GM12878 (cell line): ENCODE results near the gene WNT9B. TPM values are rescaled to one million over a fixed set of nuclear protein-coding genes. Genes with fewer than 3 reads are reported as not detected.
"Not testable (repeated sequence)": the region's sequence is repeated elsewhere in the genome, so short reads cannot be mapped to it uniquely, and the experiment has no call there.

Experiments
- ATAC-seq: fragments of 200-7000 bp; cut with Tn5 transposase; 3 replicates; pipeline ENCODE4 v1.9.1; 2020; ENCODE audit warnings: mild to moderate bottlenecking, moderate library complexity
- BruUV-seq: library from RNA; stranded (reverse); fragments of 400-500 nt; replicated peaks from 2 replicates; lab custom pipeline; 2021; lab: Mats Ljungman, UMichigan
- CTCF ChIA-PET: fragments of 300-600 bp; sonication (Branson Sonifier 250); formaldehyde crosslinking; extraction: SDS; loops from one replicate; lab custom pipeline; 2021; ENCODE audit warnings: inconsistent platforms; lab: Yijun Ruan, JAX
- POLR2A ChIA-PET: fragments of 350-600 bp; formaldehyde crosslinking; extraction: SDS; loops from one replicate; lab custom pipeline; 2021; ENCODE audit warnings: inconsistent platforms; lab: Charles Lee
- RAD21 ChIA-PET: fragments of 300-600 bp; sonication (Branson Sonifier 250); formaldehyde crosslinking; loops from one replicate; lab custom pipeline; 2023; ENCODE audit warnings: antibody characterized with exemption; ENCODE audit not compliant: unreplicated experiment; lab: Charles Lee
- SMC1A ChIA-PET: fragments of 300-600 bp; sonication (Branson Sonifier 250); formaldehyde crosslinking; loops from one replicate; lab custom pipeline; 2023; ENCODE audit not compliant: unreplicated experiment, uncharacterized antibody; lab: Charles Lee
- DNase-seq: peaks from one replicate; pipeline ENCODE4 v3.0.0-alpha.2; 2011; ENCODE audit warnings: low read depth, low spot score
- FAIRE-seq: peaks from 3 replicates; lab custom pipeline; 2011; peaks lifted over from hg19 to GRCh38; lab: Jason Lieb, UNC
- H2AFZ ChIP-seq: 2 replicates; pipeline ENCODE4 v1.6.0; 2011; ENCODE audit warnings: low read depth, low read length, control low read depth; ENCODE audit not compliant: control insufficient read depth
- H3K27ac ChIP-seq: 2 replicates; pipeline ENCODE4 v1.5.1; 2011; ENCODE audit warnings: control low read depth; ENCODE audit not compliant: control insufficient read depth, insufficient read depth
- H3K27me3 ChIP-seq, 2 experiments: replicated peaks in 1 of 2; 2 replicates each; pipeline versions ENCODE4 v1.6.0 to v1.6.1; 2011; ENCODE audit warnings: low read length in 1 of 2; ENCODE audit not compliant: control insufficient read depth in 2 of 2, insufficient read depth in 2 of 2
- H3K36me3 ChIP-seq, 2 experiments: 2 replicates each; pipeline ENCODE4 v1.5.1; 2011; ENCODE audit warnings: low read length in 1 of 2; ENCODE audit not compliant: control insufficient read depth in 2 of 2, insufficient read depth in 2 of 2
- H3K4me1 ChIP-seq: 2 replicates; pipeline ENCODE4 v1.6.1; 2011; ENCODE audit warnings: mild to moderate bottlenecking, low read length, moderate library complexity, mixed read lengths; ENCODE audit not compliant: control insufficient read depth, insufficient read depth
- H3K4me2 ChIP-seq: 2 replicates; pipeline ENCODE4 v1.6.0; 2011; ENCODE audit warnings: control low read depth; ENCODE audit not compliant: control insufficient read depth, insufficient read depth
- H3K4me3 ChIP-seq: fragments of 200-600 bp; sonication (generic); 2 replicates; pipeline ENCODE4 v1.5.1; 2016
- H3K79me2 ChIP-seq: 2 replicates; pipeline ENCODE4 v1.6.0; 2011; ENCODE audit warnings: low read length; ENCODE audit not compliant: control insufficient read depth, insufficient read depth
- H3K9ac ChIP-seq: 2 replicates; pipeline ENCODE4 v1.8.0; 2011; ENCODE audit warnings: low read length, control low read depth, mixed read lengths; ENCODE audit not compliant: control insufficient read depth, insufficient read depth
- H3K9me3 ChIP-seq: replicated peaks from 3 replicates; pipeline ENCODE4 v1.5.1; 2011; ENCODE audit warnings: mild to moderate bottlenecking, low read length; ENCODE audit not compliant: control insufficient read depth, insufficient read depth
- H4K20me1 ChIP-seq: 2 replicates; pipeline ENCODE4 v1.6.0; 2011; ENCODE audit not compliant: control insufficient read depth, insufficient read depth
- ATF7 ChIP-seq: fragments of 450-650 bp; IDR thresholded peaks from 2 replicates; pipeline ENCODE4 v1.6.1; 2016; ENCODE audit warnings: low read depth, mild to moderate bottlenecking
- BACH1 ChIP-seq: fragments of 450-650 bp; IDR thresholded peaks from 2 replicates; pipeline ENCODE4 v1.6.1; 2017; ENCODE audit warnings: mild to moderate bottlenecking, borderline replicate concordance
- BCL11A ChIP-seq: IDR thresholded peaks from 2 replicates; pipeline ENCODE4 v1.6.1; 2011; ENCODE audit warnings: low read depth, low read length
- CTCF ChIP-seq, 3 experiments: IDR thresholded peaks in 2 of 3; conservative IDR thresholded peaks in 1 of 3; 2 replicates each; pipeline ENCODE4 v1.5.1; 2011; ENCODE audit warnings: low read depth in 3 of 3, low read length in 3 of 3, mild to moderate bottlenecking in 3 of 3, control low read depth in 2 of 3, moderate library complexity in 2 of 3, inconsistent platforms in 1 of 3, mixed read lengths in 1 of 3; ENCODE audit not compliant: control insufficient read depth in 2 of 3, insufficient read depth in 1 of 3; ENCODE audit errors: extremely low read depth in 1 of 3
- POLR2AphosphoS2 ChIP-seq: IDR thresholded peaks from 2 replicates; pipeline ENCODE4 v1.6.1; 2011; ENCODE audit warnings: low read depth, mild to moderate bottlenecking, low read length, improper control_type of control experiment, moderate library complexity
- SIN3A ChIP-seq: IDR thresholded peaks from 2 replicates; pipeline ENCODE4 v1.6.1; 2012; ENCODE audit warnings: low read depth, low read length, improper control_type of control experiment
- SMC3 ChIP-seq: IDR thresholded peaks from 2 replicates; pipeline ENCODE4 v1.6.1; 2011; ENCODE audit warnings: low read length, improper control_type of control experiment, borderline replicate concordance
- SP1 ChIP-seq: IDR thresholded peaks from one replicate; pipeline ENCODE4 v1.6.1; 2011; ENCODE audit warnings: low read depth, low read length
- WGBS: methylation state at CpG from one replicate; pipeline ENCODE4 v1.1.6; 2016; ENCODE audit warnings: low lambda C conversion rate; ENCODE audit not compliant: insufficient replicate concordance, insufficient coverage; ENCODE audit errors: missing lambda C conversion rate; 5-methylcytosine and 5-hydroxymethylcytosine counted together
- in situ Hi-C: fragments of 300-500 bp; cut with MboI; formaldehyde crosslinking; loops from 9 replicates; pipeline ENCODE4 v1.14.3; 2018; ENCODE audit warnings: mixed read lengths
- intact Hi-C: fragments of 100-400 bp; cut with micrococcal nuclease; formaldehyde crosslinking; loops from one replicate; pipeline ENCODE4 v1.14.2; 2022; ENCODE audit not compliant: unreplicated experiment
- polyA plus RNA-seq, 11 experiments: library from polyadenylated mRNA; depleted of rRNA in 4 of 11; unstranded in 6 of 11; stranded (reverse) in 5 of 11; fragments of >200 nt; fragmentation: Nextera tagmentation in 4 of 11; fragmentation: Illumina TruSeq in 1 of 11; extraction: Ambion mirVana in 4 of 11; extraction: Trizol in 1 of 11; gene quantifications; 1 replicate in 1 of 11; 2 replicates in 10 of 11; pipeline versions ENCODE4 v1.2.1 to v1.2.3, GENCODE V29; 2011 to 2016; ENCODE audit warnings: inconsistent platforms in 2 of 11, missing spikeins in 2 of 11, low read depth in 1 of 11
- total RNA-seq, 4 experiments: library from RNA; depleted of rRNA in 3 of 4; stranded (reverse); fragments of >200 nt in 3 of 4; fragmentation: Illumina TruSeq in 1 of 4; extraction: Trizol in 1 of 4; gene quantifications; 2 replicates each; pipeline versions ENCODE4 v1.2.1 to v1.2.3, GENCODE V29; 2013 to 2021
- TF ChIP-seq, protein P1 (sequence below): fragments of 150-350 bp; IDR thresholded peaks from 2 replicates; pipeline ENCODE4 v1.6.1; 2016; ENCODE audit warnings: low read depth, low read length

The WNT9B gene
- total and polyA plus RNA-seq, 10 of the 15 experiments (the other 5 are each of a cell fraction or from before 2014, with no cell fraction given): not detected

DNA sequence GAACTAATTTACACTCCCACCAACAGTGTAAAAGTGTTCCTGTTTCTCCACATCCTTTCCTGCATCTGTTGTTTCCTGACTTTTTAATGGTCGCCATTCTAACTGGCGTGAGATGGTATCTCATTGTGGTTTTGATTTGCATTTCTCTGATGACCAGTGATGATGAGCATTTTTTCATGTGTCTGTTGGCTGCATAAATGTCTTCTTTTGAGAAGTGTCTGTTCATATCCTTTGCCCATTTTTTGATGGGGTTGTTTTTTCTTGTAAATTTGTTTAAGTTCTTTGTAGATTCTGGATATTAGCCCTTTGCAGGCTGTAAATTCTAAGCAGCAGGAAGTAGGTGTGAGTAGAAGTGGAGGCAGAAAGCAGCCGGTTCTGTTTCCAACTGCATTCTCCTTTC, 10.8 kb upstream of the WNT9B start:
- H3K4me1 ChIP-seq, ATAC-seq, H3K27ac ChIP-seq, CTCF ChIA-PET, DNase-seq, FAIRE-seq, H2AFZ ChIP-seq, RAD21 ChIA-PET, H3K9me3 ChIP-seq, BruUV-seq, H3K27me3 ChIP-seq, POLR2A ChIA-PET, H3K79me2 ChIP-seq, H3K36me3 ChIP-seq, H3K4me3 ChIP-seq, in situ Hi-C loops, SMC1A ChIA-PET, H3K9ac ChIP-seq, H3K4me2 ChIP-seq, H4K20me1 ChIP-seq: not testable (repeated sequence)
- 15% methylated on average over 3 of the region's 3 CpGs for WGBS
- intact Hi-C loops: loop anchor here (10.0 kb wide), 1 partner anchor 66 kb away; no protein-coding TSS in a partner anchor

DNA sequence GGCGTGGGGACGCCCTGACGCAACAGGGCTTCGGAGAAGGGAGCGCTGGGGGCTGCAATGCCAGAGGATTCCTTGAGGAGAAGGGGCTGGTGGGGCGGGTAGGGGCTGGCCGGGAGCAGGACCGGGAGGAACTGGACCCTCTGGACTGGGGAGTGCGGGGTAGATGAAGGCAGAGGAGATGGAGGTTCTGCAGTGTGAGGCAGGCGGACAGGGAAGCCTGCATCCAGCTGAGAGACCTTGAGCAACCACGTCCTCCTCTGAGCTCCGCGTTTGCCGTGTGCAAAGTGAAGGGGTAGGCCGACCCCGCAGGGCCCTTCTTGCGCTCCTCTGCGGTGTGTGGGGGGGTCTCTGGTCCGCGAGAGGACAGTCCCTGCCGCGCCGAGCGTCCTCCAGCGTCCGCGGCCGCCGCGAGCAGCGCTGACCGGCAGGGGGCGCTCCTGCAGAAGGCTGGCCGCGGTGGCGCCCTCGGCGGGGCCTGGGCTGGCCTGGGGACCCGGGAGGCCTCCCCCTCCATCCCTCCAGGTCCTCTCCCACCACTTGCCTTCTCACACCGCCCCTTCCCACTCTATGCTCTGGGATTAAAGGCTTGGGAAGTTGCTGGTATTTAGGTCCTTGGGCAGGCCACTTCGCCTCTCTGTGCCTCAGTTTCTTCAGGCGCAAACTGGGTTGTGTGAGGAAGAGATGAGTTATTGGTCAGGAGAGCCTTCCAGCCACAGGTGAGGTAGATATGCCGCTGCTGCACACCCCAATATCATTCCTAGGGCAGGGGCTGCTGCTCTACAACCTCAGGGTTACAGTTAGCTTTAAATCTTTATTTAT, 9.6 kb upstream of the WNT9B start:
- H2AFZ ChIP-seq: no peak overlapping the region
- DNase-seq: no peak
- SMC1A ChIA-PET: interaction anchor here (1.0 kb wide), 1 partner anchor 99 kb away, joined by 3 read pairs; no protein-coding TSS in a partner anchor
- no peak overlapping the region for H3K27ac ChIP-seq
- ATAC-seq: no peak
- H3K4me3 ChIP-seq: no peak overlapping the region
- BruUV-seq: no TSS peak
- no peaks in the 10 kb centered on the region for H3K4me1 ChIP-seq
- RAD21 ChIA-PET: no interaction called here
- no peak for FAIRE-seq
- peaks cover 7% of the 10 kb centered on the region for H3K9me3 ChIP-seq
- H3K9ac ChIP-seq: no peak overlapping the region
- in situ Hi-C loops: no loop called here
- intact Hi-C loops: loop anchor here (10.0 kb wide), 1 partner anchor 67 kb away; no protein-coding TSS in a partner anchor
- TF ChIP-seq, protein P1, sequence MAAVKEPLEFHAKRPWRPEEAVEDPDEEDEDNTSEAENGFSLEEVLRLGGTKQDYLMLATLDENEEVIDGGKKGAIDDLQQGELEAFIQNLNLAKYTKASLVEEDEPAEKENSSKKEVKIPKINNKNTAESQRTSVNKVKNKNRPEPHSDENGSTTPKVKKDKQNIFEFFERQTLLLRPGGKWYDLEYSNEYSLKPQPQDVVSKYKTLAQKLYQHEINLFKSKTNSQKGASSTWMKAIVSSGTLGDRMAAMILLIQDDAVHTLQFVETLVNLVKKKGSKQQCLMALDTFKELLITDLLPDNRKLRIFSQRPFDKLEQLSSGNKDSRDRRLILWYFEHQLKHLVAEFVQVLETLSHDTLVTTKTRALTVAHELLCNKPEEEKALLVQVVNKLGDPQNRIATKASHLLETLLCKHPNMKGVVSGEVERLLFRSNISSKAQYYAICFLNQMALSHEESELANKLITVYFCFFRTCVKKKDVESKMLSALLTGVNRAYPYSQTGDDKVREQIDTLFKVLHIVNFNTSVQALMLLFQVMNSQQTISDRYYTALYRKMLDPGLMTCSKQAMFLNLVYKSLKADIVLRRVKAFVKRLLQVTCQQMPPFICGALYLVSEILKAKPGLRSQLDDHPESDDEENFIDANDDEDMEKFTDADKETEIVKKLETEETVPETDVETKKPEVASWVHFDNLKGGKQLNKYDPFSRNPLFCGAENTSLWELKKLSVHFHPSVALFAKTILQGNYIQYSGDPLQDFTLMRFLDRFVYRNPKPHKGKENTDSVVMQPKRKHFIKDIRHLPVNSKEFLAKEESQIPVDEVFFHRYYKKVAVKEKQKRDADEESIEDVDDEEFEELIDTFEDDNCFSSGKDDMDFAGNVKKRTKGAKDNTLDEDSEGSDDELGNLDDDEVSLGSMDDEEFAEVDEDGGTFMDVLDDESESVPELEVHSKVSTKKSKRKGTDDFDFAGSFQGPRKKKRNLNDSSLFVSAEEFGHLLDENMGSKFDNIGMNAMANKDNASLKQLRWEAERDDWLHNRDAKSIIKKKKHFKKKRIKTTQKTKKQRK: no peak
- TF ChIP-seq SMC3: peak; percentile 10; the same call in 1 of the 2 replicates
- peak; percentile 28 to 51 (median 36); a peak in 5 of 6 replicates for TF ChIP-seq CTCF (IDR thresholded peaks at IDR 0.05 in 2 of 3, conservative IDR thresholded peaks at IDR 0.05 in 1 of 3; ENCODE audit: control insufficient read depth in 2 of 3, extremely low read depth in 1 of 3, insufficient read depth in 1 of 3, low read depth in 3 of 3, low read length in 3 of 3)
- no peak for TF ChIP-seq SIN3A
- TF ChIP-seq BCL11A: no peak
- TF ChIP-seq BACH1: no peak
- no peak for TF ChIP-seq ATF7
- TF ChIP-seq POLR2AphosphoS2: no peak
- TF ChIP-seq SP1: no peak
- H3K36me3 ChIP-seq: no peaks in the 10 kb centered on the region
- WGBS: 11% methylated on average over 38 of the region's 43 CpGs
- H4K20me1 ChIP-seq: no peaks in the 10 kb centered on the region
- POLR2A ChIA-PET: interaction anchor here (0.6 kb wide), 1 partner anchor 88 kb away, joined by 3 read pairs; no protein-coding TSS in a partner anchor
- no peaks in the 10 kb centered on the region for H3K79me2 ChIP-seq
- no peak overlapping the region for H3K4me2 ChIP-seq
- CTCF ChIA-PET: interaction anchor here (0.9 to 1.7 kb wide), 2 partner anchors 19 to 99 kb away, joined by 4 to 5 read pairs; no protein-coding TSS in a partner anchor
- H3K27me3 ChIP-seq: 0 out of 4 replicates have a peak, but pooled peaks cover 0 to 2% of the 10 kb centered on the region in 2 experiments
